ENCODE results near the gene RIT1. TPM values are rescaled to one million over a fixed set of nuclear protein-coding genes. Genes with fewer than 3 reads are reported as not detected.

RIT1 gene
- polyA plus RNA-seq, 1 donor from 2014 or later: 83.5 TPM

GRCh38 chr1:155920717-155921116 is 9.6 kb upstream of the RIT1 start:
- Histone ChIP-seq H3K27ac (ENCODE audit: low read length) (no peak overlapping the region), H3K9me3 (ENCODE audit: low read length) (no peaks in the 10 kb centered on the region), H3K9me2 (ENCODE audit: insufficient read depth, low read length) (no peaks in the 10 kb centered on the region), H3K79me2 (replicated peaks; ENCODE audit: insufficient read depth, low read length) (peaks cover 4% of the 10 kb centered on the region), H3K36me3 (ENCODE audit: insufficient read depth, low read length) (peaks cover 14% of the 10 kb centered on the region), H2AFZ (ENCODE audit: low read depth, low read length) (no peak overlapping the region), H4K20me1 (ENCODE audit: insufficient read depth) (no peaks in the 10 kb centered on the region), H3F3A (ENCODE audit: insufficient read depth, low read length, poor library complexity, severe bottlenecking) (no peaks in the 10 kb centered on the region), H3K9ac (ENCODE audit: low read length) (no peak overlapping the region), H3K27me3 (ENCODE audit: insufficient read depth, low read depth, low read length) (no peaks in the 10 kb centered on the region), H3K4me3 (ENCODE audit: low read length) (no peak overlapping the region), H3K4me2 (ENCODE audit: low read length) (no peak overlapping the region)
- no peak for TF ChIP-seq MXI1 (conservative IDR thresholded peaks at IDR 0.05; ENCODE audit: poor library complexity, severe bottlenecking)
- no peak for TF ChIP-seq EZH2 (IDR thresholded peaks at IDR 0.05; ENCODE audit: borderline replicate concordance, insufficient read depth, low read length, poor library complexity, severe bottlenecking)

GRCh38 chr1:155919801-155920200 is 8.7 kb upstream of the RIT1 start:
- Histone ChIP-seq H3K4me3 (ENCODE audit: low read length) (no peak overlapping the region), H3K9me3 (ENCODE audit: low read length) (no peaks in the 10 kb centered on the region), H3K27me3 (ENCODE audit: insufficient read depth, low read depth, low read length) (no peaks in the 10 kb centered on the region), H3K79me2 (replicated peaks; ENCODE audit: insufficient read depth, low read length) (peaks cover 4% of the 10 kb centered on the region), H3K36me3 (ENCODE audit: insufficient read depth, low read length) (peaks cover 14% of the 10 kb centered on the region), H4K20me1 (ENCODE audit: insufficient read depth) (no peaks in the 10 kb centered on the region), H2AFZ (ENCODE audit: low read depth, low read length) (no peak overlapping the region), H3K9me2 (ENCODE audit: insufficient read depth, low read length) (no peaks in the 10 kb centered on the region), H3K4me2 (ENCODE audit: low read length) (no peak overlapping the region), H3F3A (ENCODE audit: insufficient read depth, low read length, poor library complexity, severe bottlenecking) (no peaks in the 10 kb centered on the region), H3K9ac (ENCODE audit: low read length) (no peak overlapping the region), H3K27ac (ENCODE audit: low read length) (no peak overlapping the region)
- TF ChIP-seq RAD21 (conservative IDR thresholded peaks at IDR 0.05) (no peak), EZH2 (IDR thresholded peaks at IDR 0.05; ENCODE audit: borderline replicate concordance, insufficient read depth, low read length, poor library complexity, severe bottlenecking) (no peak), CTCF (IDR thresholded peaks at IDR 0.05; ENCODE audit: poor library complexity, severe bottlenecking) (no peak)

GRCh38 chr1:155918660-155919059 is 7.5 kb upstream of the RIT1 start:
- Histone ChIP-seq H3K9me2 (ENCODE audit: insufficient read depth, low read length) (no peaks in the 10 kb centered on the region), H3F3A (ENCODE audit: insufficient read depth, low read length, poor library complexity, severe bottlenecking) (no peaks in the 10 kb centered on the region), H3K79me2 (replicated peaks; ENCODE audit: insufficient read depth, low read length) (peaks cover 4% of the 10 kb centered on the region)

GRCh38 chr1:155913969-155914757 is 3.0 kb upstream of the RIT1 start:
- Histone ChIP-seq H3K9me3 (ENCODE audit: low read length) (no peaks in the 10 kb centered on the region), H3K27me3 (ENCODE audit: insufficient read depth, low read depth, low read length) (no peaks in the 10 kb centered on the region), H3K9me2 (ENCODE audit: insufficient read depth, low read length) (no peaks in the 10 kb centered on the region), H3K4me3 (ENCODE audit: low read length) (no peak overlapping the region), H3K27ac (ENCODE audit: low read length) (no peak overlapping the region), H3K79me2 (replicated peaks; ENCODE audit: insufficient read depth, low read length) (peaks cover 16% of the 10 kb centered on the region), H3K9ac (ENCODE audit: low read length) (no peak overlapping the region), H3K36me3 (ENCODE audit: insufficient read depth, low read length) (peaks cover 5% of the 10 kb centered on the region), H2AFZ (ENCODE audit: low read depth, low read length) (no peak overlapping the region), H3K4me2 (ENCODE audit: low read length) (no peak overlapping the region), H4K20me1 (ENCODE audit: insufficient read depth) (no peaks in the 10 kb centered on the region), H3F3A (ENCODE audit: insufficient read depth, low read length, poor library complexity, severe bottlenecking) (no peaks in the 10 kb centered on the region)
- no peak for TF ChIP-seq TAF1 (IDR thresholded peaks at IDR 0.05; ENCODE audit: low read depth)
- TF ChIP-seq RAD21 (conservative IDR thresholded peaks at IDR 0.05): no peak
- TF ChIP-seq SMC3 (conservative IDR thresholded peaks at IDR 0.05; ENCODE audit: poor library complexity): no peak
- no peak for TF ChIP-seq EP300 (conservative IDR thresholded peaks at IDR 0.05; ENCODE audit: poor library complexity, severe bottlenecking)
- TF ChIP-seq EZH2 (IDR thresholded peaks at IDR 0.05; ENCODE audit: borderline replicate concordance, insufficient read depth, low read length, poor library complexity, severe bottlenecking): no peak
- no peak for TF ChIP-seq POLR2AphosphoS5 (IDR thresholded peaks at IDR 0.05)
- TF ChIP-seq REST (IDR thresholded peaks at IDR 0.05; ENCODE audit: borderline replicate concordance): no peak
- TF ChIP-seq MXI1 (conservative IDR thresholded peaks at IDR 0.05; ENCODE audit: poor library complexity, severe bottlenecking): no peak

More at GRCh38 chr1:155918660-155919059, 7.5 kb upstream of the RIT1 start:
- H3K4me2 ChIP-seq (ENCODE audit: low read length): no peak overlapping the region
- H3K9me3 ChIP-seq (ENCODE audit: low read length): no peaks in the 10 kb centered on the region
- H3K4me3 ChIP-seq (ENCODE audit: low read length): no peak overlapping the region
- no peak overlapping the region for H3K27ac ChIP-seq (ENCODE audit: low read length)
- TF ChIP-seq MXI1 (conservative IDR thresholded peaks at IDR 0.05; ENCODE audit: poor library complexity, severe bottlenecking) (no peak), POLR2AphosphoS5 (IDR thresholded peaks at IDR 0.05) (no peak)
- H3K27me3 ChIP-seq (ENCODE audit: insufficient read depth, low read depth, low read length): no peaks in the 10 kb centered on the region
- peaks cover 14% of the 10 kb centered on the region for H3K36me3 ChIP-seq (ENCODE audit: insufficient read depth, low read length)
- H2AFZ ChIP-seq (ENCODE audit: low read depth, low read length): no peak overlapping the region
- no peak overlapping the region for H3K9ac ChIP-seq (ENCODE audit: low read length)
- H4K20me1 ChIP-seq (ENCODE audit: insufficient read depth): no peaks in the 10 kb centered on the region

Data from neural cell (in vitro differentiated cells).